Measurements from ENCODE around the gene PCSK2.
"Not testable (repeated sequence)": the region's sequence is repeated elsewhere in the genome, so short reads cannot be mapped to it uniquely, and the experiment has no call there.

The PCSK2 gene, protein sequence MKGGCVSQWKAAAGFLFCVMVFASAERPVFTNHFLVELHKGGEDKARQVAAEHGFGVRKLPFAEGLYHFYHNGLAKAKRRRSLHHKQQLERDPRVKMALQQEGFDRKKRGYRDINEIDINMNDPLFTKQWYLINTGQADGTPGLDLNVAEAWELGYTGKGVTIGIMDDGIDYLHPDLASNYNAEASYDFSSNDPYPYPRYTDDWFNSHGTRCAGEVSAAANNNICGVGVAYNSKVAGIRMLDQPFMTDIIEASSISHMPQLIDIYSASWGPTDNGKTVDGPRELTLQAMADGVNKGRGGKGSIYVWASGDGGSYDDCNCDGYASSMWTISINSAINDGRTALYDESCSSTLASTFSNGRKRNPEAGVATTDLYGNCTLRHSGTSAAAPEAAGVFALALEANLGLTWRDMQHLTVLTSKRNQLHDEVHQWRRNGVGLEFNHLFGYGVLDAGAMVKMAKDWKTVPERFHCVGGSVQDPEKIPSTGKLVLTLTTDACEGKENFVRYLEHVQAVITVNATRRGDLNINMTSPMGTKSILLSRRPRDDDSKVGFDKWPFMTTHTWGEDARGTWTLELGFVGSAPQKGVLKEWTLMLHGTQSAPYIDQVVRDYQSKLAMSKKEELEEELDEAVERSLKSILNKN

DNA sequence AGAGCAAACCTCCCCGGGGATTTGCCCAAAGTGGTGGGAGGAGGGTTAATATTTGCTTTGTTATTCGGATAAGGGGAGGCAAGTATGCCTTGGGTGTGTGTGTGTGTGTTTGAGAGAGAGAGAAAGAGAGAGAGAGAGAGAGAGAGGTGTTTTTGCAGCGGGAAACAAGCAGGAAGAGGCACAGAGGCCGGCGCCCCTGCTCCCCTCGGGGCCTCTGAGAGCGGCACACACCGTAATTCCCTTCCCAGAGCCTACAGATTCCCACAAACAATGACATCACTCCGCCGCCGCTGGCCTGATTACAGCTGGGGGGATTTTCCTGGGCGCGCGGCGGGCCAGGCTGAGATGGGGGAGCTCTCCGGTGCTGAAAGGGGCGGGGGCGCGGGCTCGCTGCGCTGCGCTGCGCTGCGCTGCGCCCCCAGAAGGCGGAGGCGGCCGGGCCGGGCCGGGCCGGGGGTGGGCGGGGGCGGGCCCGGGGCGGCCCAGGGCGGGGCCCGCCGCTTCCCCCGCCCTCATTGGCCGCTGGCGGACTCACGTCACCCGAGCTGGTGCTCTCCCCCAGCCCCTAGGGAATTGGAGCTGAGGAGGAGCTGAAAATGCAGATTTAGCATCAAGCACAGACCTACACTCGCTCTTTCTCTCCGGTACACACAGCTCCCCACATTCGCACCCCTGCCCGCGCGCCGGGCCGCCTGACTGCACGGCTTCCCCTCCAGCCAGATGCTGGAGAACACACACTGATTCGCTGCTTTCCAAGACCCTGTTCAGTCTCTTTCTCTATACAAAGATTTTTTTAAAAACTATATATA lies at the start of gene PCSK2:
PCSK2 (plus strand) TSS at position 631 of the 809 bp plus-strand sequence. CDS start 266 bp downstream, outside the sequence.
- no peak for DNase-seq (ENCODE audit: low read depth)

DNA sequence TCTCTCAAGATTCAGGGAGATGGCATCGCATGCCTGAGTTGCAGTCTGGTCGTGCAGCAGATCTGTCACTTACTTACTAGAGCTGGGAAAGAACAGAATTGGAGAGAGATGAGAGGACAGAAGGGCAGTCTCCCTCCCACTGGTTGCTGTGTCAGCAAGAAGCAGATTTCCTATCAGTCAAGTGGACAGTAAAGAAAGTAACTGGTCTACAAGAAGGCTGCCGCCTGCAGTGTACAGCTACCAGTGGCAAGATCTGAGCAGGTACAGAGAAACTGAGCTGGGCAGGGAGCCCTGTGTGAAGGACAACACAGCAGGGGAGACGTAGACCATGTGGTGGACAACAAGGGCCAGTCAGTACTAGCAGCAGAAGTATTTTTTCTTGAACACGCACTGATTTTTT lies 49.5 kb upstream of the PCSK2 start:
- no peak for DNase-seq (ENCODE audit: low read depth)

DNA sequence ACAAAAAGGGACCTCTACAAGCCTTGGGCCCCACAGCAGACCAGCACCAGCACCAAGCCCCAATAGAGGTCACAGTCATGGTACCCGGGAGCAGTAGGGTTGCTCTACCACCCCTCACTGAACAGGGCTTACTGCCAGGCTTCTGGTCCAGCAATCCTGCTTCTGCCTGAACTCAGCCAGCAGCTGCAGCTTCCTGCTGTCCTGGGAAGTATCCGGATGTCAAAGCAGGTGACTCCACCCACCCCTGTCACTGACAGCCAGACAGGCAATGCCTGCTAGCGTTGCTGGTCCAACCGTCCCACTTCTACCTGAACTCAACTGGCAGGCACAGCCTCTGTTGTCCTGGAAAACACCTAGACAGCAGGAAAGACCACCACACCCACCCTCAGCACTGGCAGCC lies 47.0 kb upstream of the PCSK2 start:
- no peak for DNase-seq (ENCODE audit: low read depth)

DNA sequence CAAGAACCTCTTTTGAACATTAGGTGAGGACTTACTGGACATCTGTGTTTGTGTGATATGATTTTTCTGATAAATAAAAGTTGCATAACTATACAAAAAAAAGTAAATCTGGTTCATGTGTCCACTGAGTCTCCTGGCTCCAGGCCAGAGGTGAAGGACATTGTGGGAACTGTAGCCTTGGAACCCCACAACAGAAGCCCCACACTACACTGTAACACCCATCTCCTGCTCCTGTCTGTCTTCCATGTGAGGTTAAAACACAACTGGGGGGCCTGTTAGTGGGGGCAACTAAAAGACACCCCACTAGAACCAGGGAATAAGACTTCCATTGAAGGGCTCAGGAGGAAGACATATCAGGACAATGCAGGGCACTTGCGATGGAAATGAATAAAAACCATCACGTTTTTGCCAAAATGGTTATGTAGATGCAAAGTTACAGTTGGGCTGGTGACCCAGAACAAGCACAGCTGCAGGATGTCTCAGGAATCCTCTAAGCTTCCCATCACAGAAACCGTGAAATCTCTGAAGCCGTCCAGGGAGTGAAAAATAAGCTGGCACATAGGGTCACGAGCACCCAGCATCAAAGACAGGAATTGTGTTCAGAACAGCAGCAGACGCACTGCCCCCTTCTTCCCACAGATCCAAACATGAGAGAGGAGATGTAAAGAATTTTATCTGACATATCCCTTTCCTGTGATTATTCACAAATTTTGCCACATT lies 36.7 kb upstream of the PCSK2 start:
- no peak for DNase-seq (ENCODE audit: low read depth)

DNA sequence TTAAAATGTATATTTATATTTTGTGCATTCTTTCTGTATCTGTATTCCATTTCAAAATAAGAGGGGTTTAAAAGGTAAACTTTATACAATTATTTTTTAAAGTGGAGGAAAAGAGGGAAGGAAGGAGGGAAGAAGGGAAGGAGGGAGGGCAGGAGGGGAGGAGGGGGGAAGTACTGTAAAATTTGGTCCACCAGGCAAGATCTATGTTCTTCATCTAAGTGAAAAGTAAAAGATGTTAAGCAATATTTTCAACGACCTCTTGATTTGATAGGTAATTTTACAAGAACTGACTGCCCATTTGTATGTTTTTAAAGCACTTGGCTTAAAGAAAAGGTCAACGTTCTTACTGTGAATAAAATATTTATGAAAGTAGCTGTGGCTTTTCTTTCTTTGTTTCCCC lies 29.8 kb upstream of the PCSK2 start:
- DNase-seq (ENCODE audit: low read depth), result no peak

DNA sequence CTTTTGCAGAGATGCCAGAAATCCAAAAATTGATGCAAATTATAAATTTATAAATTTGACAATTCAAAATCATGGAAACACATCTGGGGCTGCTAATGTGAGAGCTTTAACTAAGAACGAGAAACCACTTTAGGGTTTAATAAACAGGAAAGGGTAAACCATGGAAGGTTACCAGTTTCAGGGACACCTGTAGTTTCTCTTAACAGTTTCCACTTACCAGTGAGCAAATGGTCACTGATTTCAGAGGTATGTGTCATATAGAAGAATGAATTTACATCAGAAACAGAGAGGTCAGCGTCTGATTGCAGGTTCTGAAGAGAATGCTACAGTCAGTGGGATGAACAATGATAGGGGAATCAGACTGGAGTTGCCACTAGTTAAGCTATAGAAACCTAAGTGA lies 24.8 kb upstream of the PCSK2 start:
- DNase-seq (ENCODE audit: low read depth), result no peak

DNA sequence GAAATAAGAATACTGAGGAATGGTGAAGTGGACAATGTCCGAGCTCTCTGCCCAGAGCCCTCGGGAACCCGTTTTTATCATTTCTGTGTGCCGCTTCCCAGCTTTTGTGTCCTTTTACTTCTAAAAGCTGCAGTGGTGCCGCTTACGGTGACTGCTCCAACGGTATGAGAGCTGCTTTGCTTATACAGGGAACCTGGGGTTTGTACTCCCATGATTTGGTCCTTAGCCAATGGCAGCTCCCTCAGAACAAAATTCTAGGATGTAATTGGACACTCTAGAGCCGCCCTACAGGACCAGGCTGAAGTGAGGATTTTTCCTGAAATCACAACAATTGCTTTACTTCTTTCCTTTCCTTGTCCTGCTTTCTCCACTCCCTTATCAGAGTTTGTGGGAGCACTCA lies 24.2 kb upstream of the PCSK2 start:
- no peak for DNase-seq (ENCODE audit: low read depth)

DNA sequence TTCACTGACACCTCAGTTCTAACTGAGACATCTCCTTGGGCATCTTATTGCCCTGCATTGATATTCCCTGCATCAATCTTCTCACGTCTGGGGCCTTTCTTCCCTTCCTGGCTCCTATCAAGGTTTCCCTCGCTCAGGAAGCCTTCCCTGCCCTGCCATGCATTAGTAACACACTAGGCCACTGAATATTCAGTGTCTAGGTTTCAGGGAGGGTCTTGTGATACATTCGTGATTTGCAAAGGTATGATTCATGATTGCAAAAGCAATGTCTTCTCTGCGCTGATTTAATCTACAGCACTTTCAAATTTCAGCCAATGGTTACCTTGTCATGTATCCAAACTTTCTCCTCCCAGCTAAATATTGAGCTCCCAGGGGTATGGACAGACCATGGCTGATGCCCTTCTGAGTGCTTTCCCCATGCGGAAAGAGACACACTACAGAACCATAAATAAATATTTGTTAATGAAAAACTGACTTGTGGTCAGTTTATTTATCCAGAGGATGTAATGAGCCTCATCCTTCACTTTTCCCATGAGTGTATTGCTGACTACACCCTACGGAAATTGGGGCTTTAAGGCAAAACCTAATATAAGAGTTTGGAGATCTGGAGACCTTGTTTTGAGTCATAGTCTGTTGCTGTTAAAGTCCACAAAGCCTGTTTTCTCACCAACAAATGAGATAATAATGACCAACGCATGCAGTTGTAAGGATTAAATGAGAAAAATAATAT lies 21.6 kb upstream of the PCSK2 start:
- DNase-seq (ENCODE audit: low read depth), result no peak

DNA sequence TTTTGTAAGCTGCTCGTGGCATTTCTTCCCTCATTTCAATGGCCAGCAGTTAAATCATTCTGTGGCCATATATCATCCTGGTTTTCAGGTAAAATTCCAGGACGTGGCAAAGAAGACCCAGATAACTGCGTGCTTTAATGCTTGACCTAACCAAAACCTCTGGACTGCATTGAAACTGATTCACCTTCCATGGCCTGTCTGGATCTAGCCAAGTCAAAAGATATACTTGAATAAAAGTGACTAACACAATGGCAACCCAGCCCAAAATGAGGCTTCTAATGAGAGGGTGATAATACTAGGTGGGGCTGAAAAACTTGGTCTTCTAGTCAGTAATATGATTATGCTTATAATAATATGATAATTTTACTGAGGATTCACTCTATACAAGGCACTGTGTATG lies 16.5 kb upstream of the PCSK2 start:
- no peak for DNase-seq (ENCODE audit: low read depth)

DNA sequence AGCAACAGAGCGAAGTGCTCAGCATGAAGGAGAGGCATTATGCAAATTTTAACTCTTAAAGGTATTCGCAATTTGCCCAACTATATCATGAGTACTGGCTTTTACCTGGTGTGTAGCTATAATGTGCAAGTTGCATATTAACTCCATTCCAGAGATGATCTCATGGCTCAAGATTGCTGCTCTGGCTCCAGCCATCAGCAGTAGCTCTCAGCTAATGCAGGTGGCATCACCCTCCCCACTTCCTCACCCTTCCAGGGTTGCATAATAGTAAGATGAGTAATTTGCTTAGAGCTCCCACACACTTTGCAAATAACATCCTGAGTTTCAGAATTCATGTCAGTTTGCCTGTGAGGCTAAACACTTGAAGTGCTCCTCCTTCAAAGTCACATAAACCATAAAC lies 15.9 kb upstream of the PCSK2 start:
- DNase-seq (ENCODE audit: low read depth), result no peak

DNA sequence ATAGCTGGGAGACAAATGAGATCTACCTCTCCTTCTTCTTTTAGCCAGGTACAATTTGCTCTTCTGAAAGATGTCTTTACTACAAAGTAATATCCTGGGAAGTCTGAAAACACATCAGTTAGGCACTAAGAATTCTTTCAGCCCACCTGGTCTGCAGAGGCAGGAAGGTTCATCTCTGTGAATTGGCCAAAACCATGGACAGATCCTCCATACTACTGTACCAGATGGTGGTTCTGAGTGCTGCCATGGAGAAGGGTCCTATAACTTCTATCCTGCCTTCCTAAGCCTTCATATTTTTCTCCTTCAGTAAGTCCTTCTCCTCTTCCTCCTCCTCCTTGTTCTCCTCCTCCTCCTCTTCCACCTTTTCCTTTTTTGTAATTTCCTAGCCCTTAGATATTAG lies 11.7 kb upstream of the PCSK2 start:
- no peak for DNase-seq (ENCODE audit: low read depth)

DNA sequence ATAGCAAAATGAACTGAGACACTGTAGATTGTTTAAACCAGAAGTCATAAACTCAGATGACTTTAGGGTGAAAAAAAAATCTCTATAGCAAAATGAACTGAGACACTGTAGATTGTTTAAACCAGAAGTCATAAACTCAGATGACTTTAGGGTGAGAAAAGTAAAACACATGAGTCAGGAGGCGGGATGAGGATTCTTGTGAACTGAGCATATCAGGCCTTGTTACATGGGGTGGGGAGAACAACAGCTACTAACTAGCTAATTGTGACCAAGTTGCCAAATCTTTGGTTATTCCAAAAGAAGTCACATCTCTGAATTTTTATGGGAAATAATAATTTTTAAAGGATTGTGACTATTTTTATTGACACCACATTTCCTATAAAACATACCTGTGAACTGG lies 7.0 kb upstream of the PCSK2 start:
- not testable (repeated sequence) for DNase-seq (ENCODE audit: low read depth)

DNA sequence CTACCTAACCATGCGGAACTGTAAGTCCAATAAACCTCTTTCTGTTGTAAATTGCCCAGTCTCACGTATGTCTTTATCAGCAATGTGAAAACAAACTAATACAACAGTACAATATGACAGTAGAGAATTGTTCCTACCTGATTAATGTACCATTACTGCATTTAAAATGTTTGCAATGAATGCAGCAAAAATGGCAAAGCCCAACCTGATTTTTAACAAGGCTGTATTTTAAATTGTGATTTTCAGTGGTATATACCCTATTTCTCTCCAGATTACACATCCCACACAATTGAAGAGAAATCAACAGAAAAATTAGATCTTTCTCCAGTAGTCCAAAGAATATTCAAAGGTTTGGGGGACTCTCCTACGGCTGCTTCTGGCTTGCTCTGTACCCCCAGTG lies 3.3 kb upstream of the PCSK2 start:
- DNase-seq (ENCODE audit: low read depth), result no peak

DNA sequence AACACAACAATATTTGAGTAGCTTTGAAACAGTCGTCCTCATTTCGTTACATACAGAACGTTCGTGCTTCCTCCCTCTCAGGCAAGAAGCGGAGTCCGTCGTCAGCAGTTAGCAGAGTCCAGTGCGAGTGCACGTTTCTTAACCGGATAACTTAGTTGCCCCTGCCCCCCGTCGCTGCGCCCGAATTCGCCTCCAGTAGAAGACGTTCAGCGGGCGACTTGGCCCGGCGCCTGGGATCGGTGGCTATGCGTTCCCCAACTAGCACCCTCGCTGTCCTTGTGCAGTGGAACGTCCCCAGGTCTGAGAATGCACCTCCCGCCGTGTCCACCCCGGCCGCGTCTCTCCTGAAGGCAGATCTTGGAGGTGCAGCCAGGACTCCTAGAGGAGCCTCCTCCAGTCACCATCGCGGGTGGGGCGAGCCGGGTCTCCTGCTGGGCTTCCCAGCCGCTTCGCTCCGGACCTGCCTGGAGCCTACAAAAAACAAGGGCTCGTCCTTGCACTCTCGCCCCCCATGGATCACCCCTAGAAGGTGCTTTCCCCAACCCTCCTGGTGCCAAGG lies 910 bp upstream of the PCSK2 start:
- no peak for DNase-seq (ENCODE audit: low read depth)

DNA sequence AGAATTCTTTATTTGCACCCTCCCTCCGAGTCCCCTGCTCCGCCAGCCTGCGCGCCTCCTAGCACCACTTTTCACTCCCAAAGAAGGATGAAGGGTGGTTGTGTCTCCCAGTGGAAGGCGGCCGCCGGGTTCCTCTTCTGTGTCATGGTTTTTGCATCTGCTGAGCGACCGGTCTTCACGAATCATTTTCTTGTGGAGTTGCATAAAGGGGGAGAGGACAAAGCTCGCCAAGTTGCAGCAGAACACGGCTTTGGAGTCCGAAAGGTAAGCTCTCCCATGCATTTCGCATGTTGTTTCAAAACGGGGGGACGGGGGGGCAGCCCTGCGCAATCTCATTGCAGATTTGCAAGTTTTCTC lies 357 bp downstream of the PCSK2 start:
- no peak for DNase-seq (ENCODE audit: low read depth)

DNA sequence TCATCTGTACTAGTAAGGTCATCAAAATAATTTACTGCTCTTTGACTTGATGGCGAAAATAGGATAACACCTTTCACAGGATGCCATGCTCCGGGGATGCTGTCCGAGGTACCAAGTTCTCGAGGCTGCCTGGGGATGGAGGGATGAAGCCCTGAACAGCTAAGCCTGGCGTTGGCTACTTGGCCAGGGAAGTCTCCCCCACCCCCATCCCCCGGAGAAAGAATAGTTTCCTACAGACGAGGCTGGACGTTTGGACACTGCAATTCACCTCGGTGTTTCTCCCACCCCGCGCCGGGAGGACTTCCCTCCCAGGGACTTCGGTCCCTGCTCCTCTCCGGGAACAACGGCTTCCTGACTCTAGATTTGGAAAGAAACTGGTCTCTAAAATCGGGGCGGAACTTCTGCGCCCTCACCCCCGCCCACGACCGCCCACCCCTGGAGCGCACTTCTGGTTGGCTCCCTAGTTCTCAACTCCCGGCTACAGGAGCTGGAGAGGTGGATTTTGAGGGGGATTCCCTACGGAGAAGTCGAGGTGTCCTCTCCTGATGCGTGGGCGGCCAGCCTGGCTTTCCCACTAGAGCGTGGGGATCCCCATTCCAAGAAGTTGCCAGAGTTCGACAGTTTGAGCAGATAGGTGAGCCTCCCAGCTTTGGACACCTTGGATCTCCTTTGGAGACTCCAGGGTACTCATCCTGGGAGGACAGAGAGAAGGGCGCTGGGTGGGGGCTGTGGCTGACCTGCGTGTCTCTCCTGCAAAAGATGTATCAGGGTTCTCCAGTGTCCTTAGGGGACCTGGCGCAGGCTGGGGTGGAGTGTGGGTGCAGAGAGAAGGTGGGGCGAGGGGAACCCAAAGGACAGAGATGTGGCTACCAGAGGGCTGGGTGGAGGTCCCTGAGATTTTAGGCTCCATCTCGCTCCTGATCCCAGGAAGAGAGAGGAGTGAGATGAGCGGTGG lies 1.1 kb downstream of the PCSK2 start:
- no peak for DNase-seq (ENCODE audit: low read depth)

DNA sequence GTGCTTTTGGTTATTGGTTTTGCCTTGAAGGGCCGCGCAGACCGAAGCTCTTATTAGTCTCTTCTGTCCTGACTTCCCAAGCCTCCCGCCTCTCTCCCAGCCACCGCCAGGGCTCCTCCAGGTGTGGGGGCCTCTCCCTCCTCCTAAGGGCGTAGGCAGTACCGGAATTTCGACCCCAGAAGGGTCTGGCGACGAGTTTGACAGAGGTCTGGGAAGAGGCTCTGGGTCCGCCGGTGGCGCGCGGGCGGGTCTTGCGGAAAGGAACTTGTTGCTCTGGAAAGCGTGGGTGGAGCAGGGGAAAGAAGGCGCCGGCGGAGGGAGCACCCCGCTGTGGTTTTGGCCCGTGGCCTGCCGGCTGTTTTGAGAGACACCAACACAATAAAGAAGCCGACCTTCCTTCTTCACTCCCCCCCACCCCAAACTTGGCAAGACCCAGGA lies 1.8 kb downstream of the PCSK2 start:
- DNase-seq (ENCODE audit: low read depth), result no peak

DNA sequence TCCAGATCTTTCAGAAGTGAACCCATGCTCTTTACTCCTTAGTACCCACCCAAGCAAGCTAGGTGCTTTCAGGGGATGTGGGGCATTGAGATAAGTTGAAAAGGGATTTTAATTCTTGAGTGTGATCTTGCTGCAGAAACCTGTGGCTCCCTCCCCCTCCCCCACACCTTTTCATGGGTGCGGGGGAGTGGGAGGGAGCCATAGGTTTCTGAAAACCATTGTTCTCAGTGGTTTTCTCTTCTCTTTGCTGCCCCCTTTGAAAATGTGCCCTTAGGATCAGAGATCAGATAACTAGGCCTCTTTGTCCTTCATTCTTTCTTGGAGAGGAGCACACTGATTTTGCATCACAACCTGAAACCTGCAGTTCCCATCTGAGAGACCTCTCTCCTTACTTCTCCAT lies 2.4 kb downstream of the PCSK2 start:
- no peak for DNase-seq (ENCODE audit: low read depth)

DNA sequence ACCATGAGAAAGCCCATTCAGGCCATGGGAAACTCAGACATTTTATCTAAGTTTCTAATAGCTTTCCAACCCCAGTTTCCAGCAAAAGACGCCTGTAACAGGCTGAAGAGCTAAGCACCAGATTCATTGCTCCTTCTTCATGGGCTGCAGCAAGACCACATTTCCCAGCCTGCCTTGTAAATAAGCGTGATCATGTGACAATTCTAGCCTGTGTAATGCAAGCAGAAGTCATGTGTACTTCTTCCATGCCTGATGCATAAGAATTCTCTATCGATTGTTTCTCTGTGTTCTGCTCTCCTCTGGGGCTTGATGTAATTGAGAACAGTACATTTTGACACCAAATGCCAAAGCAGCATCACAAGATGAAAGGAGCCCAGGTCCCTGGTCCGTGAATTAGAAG lies 6.8 kb downstream of the PCSK2 start:
- no peak for DNase-seq (ENCODE audit: low read depth)

DNA sequence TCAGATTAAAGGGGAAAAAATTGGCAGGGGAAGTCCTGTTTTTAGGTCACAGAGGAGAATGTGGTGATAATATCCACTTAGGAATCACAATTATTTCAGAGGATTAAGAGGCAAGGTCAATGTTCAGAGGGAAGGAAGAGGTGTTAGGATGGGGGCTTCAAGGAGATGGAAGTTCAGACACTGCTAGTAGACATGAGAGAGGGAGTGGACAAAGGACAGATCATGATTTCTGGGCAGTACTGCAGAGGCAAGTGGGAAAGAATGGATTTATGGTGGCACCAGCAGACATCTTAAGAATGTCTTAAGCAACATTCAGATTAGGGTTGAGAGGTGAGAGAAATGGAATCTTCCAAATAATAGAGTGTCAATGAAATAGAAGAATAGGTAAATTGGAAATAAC lies 9.9 kb downstream of the PCSK2 start:
- no peak for DNase-seq (ENCODE audit: low read depth)

All from stimulated activated CD4-positive, alpha-beta T cell treated with anti-CD3 and anti-CD28 coated beads, Interleukin-2, amount 100 ng/mL, for 4 hours (primary cell).